ENCODE measurements around the gene ZNF346. TPM values are rescaled to one million over a fixed set of nuclear protein-coding genes. Genes with fewer than 3 reads are reported as not detected.

Gene ZNF346
- total RNA-seq, 1 donor: 15.8 TPM

DNA sequence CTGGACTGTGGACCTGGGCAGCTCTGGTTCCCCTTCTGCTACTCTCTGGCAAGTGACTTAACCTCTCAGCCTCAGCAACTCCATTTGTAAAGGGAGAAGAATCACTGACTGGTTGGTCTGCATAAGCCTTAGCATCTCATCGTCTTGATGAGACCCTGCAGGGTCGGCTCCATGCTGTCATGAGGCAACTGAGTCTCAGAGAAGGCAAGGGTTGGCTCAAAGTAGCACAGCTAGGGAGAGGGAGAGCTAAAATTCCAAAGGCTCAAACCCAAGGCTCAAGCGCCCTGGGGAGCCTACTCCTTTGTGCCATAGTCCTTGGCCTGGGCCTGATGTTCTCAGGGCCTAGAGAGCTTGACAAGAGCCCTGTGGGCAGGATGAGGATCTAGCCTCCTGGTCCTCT lies 68.7 kb downstream of the ZNF346 start:
- no peaks in the 10 kb centered on the region for H3K9me3 ChIP-seq (ENCODE audit: low read depth, low read length)

DNA sequence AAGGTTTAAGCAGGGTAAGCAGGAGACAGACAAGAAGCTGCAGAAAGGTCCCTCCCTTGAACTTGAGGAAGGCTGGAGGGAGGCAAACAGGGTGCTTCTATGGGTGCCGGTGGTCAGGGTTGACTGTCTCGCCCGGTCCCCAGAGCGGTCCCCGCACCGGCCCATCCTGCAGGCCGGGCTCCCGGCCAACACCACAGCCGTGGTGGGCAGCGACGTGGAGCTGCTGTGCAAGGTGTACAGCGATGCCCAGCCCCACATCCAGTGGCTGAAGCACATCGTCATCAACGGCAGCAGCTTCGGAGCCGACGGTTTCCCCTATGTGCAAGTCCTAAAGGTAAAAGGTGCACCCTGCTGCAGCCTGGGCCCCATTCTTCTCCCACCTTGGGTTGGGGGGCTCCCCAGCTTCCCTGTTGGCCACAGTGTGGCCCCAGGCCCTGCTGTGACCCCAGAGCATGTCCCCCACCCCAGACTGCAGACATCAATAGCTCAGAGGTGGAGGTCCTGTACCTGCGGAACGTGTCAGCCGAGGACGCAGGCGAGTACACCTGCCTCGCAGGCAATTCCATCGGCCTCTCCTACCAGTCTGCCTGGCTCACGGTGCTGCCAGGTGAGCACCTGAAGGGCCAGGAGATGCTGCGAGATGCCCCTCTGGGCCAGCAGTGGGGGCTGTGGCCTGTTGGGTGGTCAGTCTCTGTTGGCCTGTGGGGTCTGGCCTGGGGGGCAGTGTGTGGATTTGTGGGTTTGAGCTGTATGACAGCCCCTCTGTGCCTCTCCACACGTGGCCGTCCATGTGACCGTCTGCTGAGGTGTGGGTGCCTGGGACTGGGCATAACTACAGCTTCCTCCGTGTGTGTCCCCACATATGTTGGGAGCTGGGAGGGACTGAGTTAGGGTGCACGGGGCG lies 69.9 kb downstream of the ZNF346 start:
- H3K4me1 ChIP-seq (ENCODE audit: insufficient read depth, low read length): peaks cover 3% of the 10 kb centered on the region
- peaks cover 4% of the 10 kb centered on the region for H3K27me3 ChIP-seq (ENCODE audit: insufficient read depth, low read length)
- H3K4me3 ChIP-seq (ENCODE audit: low read length): no peak overlapping the region
- no peaks in the 10 kb centered on the region for H3K9me3 ChIP-seq (ENCODE audit: low read depth, low read length)

More for the DNA sequence above, 68.7 kb downstream of the ZNF346 start:
- H3K4me3 ChIP-seq (ENCODE audit: low read length): no peak overlapping the region
- H3K4me1 ChIP-seq (ENCODE audit: insufficient read depth, low read length): peaks cover 10% of the 10 kb centered on the region
- peaks cover 4% of the 10 kb centered on the region for H3K27me3 ChIP-seq (ENCODE audit: insufficient read depth, low read length)

DNA sequence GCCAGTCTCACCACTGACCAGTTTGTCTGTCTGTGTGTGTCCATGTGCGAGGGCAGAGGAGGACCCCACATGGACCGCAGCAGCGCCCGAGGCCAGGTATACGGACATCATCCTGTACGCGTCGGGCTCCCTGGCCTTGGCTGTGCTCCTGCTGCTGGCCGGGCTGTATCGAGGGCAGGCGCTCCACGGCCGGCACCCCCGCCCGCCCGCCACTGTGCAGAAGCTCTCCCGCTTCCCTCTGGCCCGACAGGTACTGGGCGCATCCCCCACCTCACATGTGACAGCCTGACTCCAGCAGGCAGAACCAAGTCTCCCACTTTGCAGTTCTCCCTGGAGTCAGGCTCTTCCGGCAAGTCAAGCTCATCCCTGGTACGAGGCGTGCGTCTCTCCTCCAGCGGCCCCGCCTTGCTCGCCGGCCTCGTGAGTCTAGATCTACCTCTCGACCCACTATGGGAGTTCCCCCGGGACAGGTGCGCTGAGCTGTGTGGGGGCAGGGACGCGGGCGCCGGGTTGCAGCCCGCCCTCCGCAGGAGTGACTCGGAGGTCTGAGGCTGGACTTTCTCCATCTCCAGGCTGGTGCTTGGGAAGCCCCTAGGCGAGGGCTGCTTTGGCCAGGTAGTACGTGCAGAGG lies 70.7 kb downstream of the ZNF346 start:
- no peak overlapping the region for H3K4me3 ChIP-seq (ENCODE audit: low read length)
- no peaks in the 10 kb centered on the region for H3K4me1 ChIP-seq (ENCODE audit: insufficient read depth, low read length)
- H3K9me3 ChIP-seq (ENCODE audit: low read depth, low read length): no peaks in the 10 kb centered on the region
- H3K27me3 ChIP-seq (ENCODE audit: insufficient read depth, low read length): no peaks in the 10 kb centered on the region

DNA sequence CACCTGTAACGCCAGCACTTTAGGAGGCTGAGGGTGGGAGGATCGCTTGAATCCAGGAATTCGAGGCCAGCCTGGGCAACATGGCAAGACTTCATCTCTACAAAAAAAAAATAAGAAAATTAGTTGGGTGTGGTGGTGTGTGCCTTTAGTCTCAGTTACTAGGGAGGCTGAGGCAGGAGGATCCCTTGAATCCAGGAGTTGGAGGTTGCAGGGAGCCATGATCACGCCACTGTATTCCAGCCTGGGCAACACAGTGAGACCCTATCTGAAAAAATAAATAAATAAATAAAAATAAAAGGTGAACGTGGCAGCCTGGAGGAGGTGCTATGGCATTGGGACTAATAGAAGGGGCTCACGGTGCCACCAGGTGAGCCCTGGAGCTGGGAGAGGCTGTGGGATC lies 71.3 kb downstream of the ZNF346 start:
- H3K4me1 ChIP-seq (ENCODE audit: insufficient read depth, low read length): no peaks in the 10 kb centered on the region
- no peaks in the 10 kb centered on the region for H3K27me3 ChIP-seq (ENCODE audit: insufficient read depth, low read length)
- no peaks in the 10 kb centered on the region for H3K9me3 ChIP-seq (ENCODE audit: low read depth, low read length)
- no peak overlapping the region for H3K4me3 ChIP-seq (ENCODE audit: low read length)

DNA sequence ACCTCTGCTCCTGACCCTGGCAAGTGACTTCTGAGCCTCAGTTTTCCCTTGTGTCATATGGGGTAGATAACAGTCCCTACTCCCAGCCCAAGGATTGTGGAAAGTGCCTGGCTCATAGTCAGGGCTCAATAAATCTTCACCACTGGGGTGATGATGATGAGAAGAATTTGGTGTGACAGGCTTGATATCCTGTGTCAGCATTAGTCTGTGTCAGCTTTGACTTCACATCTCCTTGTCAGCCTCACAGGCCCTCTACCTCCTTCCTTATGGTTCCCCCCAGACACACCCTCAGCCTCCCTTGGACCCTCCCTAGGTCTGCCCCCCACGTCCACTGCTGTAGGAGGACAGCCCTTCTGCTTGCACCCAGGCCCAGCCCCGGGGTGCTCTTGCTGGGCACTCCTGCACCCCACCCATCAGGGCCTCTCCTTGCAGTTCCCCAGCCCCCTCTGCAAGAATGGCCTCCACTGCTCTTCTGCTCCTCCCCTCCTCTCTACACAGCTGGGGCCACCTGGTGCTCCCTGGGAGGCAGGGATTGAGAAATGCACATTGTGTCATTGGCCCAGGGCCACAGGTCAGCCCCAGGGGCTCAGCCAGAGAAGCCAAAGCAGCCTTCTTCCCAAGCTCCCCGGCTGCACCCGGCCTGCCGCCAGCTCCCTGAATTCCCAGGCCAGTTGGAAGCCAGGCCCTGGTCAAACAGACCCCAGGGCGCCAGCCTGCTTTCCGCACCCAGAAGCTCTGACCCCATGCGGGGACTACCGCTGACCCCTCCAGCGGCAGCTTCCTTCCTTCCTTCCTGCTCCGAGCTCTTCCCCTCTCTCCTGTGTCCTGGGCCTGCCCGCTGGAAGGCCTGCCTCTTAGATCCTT lies 72.0 kb downstream of the ZNF346 start:
- Histone ChIP-seq H3K9me3 (ENCODE audit: low read depth, low read length) (no peaks in the 10 kb centered on the region), H3K4me1 (ENCODE audit: insufficient read depth, low read length) (no peaks in the 10 kb centered on the region), H3K4me3 (ENCODE audit: low read length) (no peak overlapping the region), H3K27me3 (ENCODE audit: insufficient read depth, low read length) (no peaks in the 10 kb centered on the region)

DNA sequence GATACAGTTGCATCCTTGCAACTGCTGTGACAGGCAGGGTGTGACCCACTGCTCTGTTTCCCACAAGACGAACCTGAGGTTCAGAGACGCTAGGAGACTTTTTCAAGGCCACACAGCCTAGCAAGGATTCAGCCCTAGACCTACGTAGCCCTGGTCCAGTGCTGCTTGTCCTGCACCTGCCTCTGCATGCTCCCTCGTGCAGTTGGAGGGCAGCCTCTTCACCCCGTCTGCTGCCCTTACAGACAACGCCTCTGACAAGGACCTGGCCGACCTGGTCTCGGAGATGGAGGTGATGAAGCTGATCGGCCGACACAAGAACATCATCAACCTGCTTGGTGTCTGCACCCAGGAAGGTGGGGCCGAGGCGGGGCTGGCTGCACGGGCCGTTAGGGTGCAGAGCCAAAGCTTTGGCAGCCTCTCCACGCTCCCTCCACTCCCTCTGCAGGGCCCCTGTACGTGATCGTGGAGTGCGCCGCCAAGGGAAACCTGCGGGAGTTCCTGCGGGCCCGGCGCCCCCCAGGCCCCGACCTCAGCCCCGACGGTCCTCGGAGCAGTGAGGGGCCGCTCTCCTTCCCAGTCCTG lies 72.7 kb downstream of the ZNF346 start:
- Histone ChIP-seq H3K27me3 (ENCODE audit: insufficient read depth, low read length) (no peaks in the 10 kb centered on the region), H3K4me3 (ENCODE audit: low read length) (no peak overlapping the region), H3K4me1 (ENCODE audit: insufficient read depth, low read length) (no peaks in the 10 kb centered on the region), H3K9me3 (ENCODE audit: low read depth, low read length) (no peaks in the 10 kb centered on the region)

DNA sequence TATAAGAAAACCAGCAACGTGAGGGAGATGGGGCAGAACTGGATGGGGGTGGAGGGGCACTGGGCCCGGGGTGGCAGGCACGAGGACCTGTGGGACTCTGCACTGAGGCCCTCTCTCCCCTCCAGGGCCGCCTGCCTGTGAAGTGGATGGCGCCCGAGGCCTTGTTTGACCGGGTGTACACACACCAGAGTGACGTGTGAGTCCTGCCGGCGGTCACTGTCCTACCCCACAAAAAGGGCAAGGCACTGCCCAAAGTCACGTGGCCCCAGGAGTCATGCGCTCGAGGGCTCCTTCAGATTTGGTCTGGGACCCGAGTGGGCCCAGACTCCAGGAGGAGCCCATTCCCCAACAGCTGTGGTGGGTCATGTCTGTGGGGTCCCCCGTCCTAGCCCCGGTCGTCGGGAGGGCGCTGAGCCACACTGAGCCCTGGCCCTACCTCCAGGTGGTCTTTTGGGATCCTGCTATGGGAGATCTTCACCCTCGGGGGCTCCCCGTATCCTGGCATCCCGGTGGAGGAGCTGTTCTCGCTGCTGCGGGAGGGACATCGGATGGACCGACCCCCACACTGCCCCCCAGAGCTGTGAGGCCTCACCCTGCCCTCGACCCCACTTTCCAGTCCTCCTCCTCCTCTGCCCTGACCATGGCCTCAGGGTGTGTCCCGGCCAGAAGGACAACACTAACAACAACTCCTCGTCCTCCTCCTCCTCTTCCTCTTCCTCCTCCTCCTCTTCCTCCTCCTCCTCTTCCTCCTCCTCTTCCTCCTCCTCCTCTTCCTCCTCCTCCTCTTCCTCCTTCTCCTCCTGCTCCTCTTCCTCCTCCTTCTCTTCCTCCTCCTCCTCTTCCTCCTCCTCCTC lies 73.9 kb downstream of the ZNF346 start:
- Histone ChIP-seq H3K4me3 (ENCODE audit: low read length) (no peak overlapping the region), H3K9me3 (ENCODE audit: low read depth, low read length) (no peaks in the 10 kb centered on the region), H3K27me3 (ENCODE audit: insufficient read depth, low read length) (no peaks in the 10 kb centered on the region), H3K4me1 (ENCODE audit: insufficient read depth, low read length) (no peaks in the 10 kb centered on the region)

DNA sequence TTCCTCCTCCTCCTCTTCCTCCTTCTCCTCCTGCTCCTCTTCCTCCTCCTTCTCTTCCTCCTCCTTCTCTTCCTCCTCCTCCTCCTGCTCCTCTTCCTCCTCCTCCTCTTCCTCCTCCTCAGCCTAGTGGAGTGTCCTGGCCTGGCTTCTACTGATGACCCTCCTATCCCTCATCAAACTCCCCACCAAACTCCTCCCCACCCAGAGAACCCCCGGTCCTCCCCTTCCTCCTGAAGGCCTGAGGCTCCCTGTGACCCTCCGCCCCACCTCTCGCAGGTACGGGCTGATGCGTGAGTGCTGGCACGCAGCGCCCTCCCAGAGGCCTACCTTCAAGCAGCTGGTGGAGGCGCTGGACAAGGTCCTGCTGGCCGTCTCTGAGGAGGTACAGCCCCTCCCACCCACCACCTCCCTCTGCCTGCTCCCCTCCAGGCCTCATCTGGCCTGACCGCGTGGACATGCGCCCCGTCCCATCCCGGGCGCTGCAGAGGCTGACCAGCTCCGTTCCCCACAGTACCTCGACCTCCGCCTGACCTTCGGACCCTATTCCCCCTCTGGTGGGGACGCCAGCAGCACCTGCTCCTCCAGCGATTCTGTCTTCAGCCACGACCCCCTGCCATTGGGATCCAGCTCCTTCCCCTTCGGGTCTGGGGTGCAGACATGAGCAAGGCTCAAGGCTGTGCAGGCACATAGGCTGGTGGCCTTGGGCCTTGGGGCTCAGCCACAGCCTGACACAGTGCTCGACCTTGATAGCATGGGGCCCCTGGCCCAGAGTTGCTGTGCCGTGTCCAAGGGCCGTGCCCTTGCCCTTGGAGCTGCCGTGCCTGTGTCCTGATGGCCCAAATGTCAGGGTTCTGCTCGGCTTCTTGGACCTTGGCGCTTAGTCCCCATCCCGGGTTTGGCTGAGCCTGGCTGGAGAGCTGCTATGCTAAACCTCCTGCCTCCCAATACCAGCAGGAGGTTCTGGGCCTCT lies 74.8 kb downstream of the ZNF346 start:
- no peaks in the 10 kb centered on the region for H3K9me3 ChIP-seq (ENCODE audit: low read depth, low read length)
- no peaks in the 10 kb centered on the region for H3K4me1 ChIP-seq (ENCODE audit: insufficient read depth, low read length)
- no peaks in the 10 kb centered on the region for H3K27me3 ChIP-seq (ENCODE audit: insufficient read depth, low read length)
- H3K4me3 ChIP-seq (ENCODE audit: low read length): no peak overlapping the region

DNA sequence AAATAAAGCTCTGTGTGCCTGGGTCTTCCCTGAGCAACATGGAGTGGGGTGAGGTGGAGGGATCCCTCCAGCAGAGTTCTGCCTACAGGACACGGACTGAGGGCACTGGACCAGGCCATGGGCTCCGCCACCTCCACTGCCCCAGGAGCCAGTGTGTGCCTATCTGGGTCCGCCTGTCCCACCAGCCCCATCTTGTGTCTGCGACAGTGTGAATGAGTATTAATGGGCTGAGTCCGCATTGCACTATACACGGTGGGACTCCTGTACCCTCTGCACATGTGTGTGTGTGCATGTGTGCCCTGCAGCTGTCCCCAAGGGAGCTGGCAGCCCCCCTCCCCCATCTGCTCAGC lies 75.6 kb downstream of the ZNF346 start:
- H3K27me3 ChIP-seq (ENCODE audit: insufficient read depth, low read length): no peaks in the 10 kb centered on the region
- H3K9me3 ChIP-seq (ENCODE audit: low read depth, low read length): no peaks in the 10 kb centered on the region
- no peaks in the 10 kb centered on the region for H3K4me1 ChIP-seq (ENCODE audit: insufficient read depth, low read length)
- H3K4me3 ChIP-seq (ENCODE audit: low read length): no peak overlapping the region

DNA sequence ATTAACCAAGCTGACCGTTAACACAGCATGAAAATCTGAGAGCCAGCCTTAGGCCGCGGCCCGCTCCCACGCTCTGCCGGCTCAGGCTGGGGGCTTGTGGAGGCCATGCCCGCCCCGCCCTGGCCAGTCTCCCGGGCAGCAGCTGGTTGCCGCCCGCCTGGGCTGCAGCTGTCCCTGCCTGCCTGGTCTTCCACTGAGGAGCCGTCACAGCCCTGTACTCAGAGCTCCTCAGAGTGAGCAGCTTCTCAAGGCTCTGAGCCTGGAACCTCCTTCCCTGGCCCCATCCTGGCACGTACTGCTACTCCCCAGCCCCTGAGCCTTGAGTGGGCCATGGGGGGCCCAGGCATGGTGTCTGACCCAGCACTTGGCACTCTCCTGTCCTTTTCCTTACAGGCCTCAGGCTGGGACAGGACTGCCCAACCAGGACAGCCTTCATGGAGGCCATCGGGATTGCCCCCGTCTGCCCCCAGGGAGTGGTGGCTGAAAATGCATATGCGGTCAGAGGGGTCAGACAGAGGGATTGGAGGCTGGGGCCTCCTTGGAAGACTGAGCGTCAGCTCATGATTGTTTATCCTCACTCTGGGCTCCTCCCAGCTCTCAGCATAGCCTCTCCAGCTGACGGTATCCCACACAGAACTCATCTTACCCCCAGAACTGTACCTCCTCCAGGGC lies 76.1 kb downstream of the ZNF346 start:
- Histone ChIP-seq H3K4me3 (ENCODE audit: low read length) (no peak overlapping the region), H3K4me1 (ENCODE audit: insufficient read depth, low read length) (no peaks in the 10 kb centered on the region), H3K9me3 (ENCODE audit: low read depth, low read length) (no peaks in the 10 kb centered on the region), H3K27me3 (ENCODE audit: insufficient read depth, low read length) (no peaks in the 10 kb centered on the region)

DNA sequence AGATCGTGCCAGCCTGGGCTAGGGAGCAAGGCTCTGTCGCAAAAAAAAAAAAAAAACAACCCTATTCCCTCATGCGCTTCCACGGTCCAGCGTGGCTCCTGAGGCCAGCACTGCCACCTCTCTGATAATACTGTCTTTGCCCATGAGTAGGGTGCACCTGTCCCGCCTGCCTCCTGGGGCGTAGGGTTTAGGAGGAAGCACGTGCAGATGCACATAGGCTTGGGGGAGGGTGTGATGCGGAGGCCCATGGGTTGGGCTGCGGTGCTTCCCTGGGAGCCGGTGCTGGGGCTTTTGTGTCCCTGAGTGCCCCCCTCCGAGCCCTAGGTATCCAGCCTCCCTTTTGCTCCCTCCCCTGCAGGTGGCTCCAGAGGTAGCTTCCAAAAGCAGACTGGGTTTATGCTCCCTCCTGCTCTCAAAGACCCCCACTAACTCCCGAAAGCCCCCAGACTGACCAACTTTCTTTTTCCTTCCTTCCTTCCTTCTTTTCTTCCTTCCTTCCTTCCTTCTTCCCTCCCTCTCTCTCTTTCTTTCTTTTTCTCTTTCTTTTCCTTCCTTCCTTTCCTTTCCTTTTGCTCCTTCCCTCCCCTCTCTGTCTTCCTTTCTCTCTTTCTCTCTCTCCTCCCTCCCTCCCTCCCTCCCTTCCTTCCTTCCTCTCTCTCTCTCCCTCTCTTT lies 77.1 kb downstream of the ZNF346 start:
- Histone ChIP-seq H3K9me3 (ENCODE audit: low read depth, low read length) (no peaks in the 10 kb centered on the region), H3K27me3 (ENCODE audit: insufficient read depth, low read length) (no peaks in the 10 kb centered on the region), H3K4me3 (ENCODE audit: low read length) (no peak overlapping the region), H3K4me1 (ENCODE audit: insufficient read depth, low read length) (no peaks in the 10 kb centered on the region)

DNA sequence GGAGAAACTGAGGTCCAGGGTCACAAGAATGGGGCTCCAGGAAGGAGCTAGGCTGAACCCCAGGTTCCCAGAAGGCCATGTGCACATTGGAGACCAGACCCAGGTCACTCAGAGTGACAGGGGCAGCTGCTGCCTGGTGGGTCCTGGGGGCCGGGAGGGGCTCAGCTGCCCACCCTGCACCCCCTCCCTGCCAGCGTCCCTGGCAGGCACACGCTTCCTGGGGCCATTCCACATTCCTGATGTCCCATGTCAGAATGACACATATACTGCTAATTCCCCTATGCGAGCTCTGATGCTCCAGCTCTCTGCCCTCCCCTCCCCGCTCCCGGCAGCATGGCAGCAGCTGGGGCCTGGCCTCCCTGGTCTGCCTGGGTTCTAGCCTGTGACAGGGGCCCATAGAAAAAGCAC lies 78.2 kb downstream of the ZNF346 start:
- H3K27me3 ChIP-seq (ENCODE audit: insufficient read depth, low read length): no peaks in the 10 kb centered on the region
- H3K4me1 ChIP-seq (ENCODE audit: insufficient read depth, low read length): no peaks in the 10 kb centered on the region
- H3K9me3 ChIP-seq (ENCODE audit: low read depth, low read length): no peaks in the 10 kb centered on the region
- no peak overlapping the region for H3K4me3 ChIP-seq (ENCODE audit: low read length)

All from mononuclear cell (primary cell).